HL-60 (cell line): ENCODE results near the gene GPR32.

Source experiments
- CTCF ChIP-seq: IDR thresholded peaks from one replicate; pipeline ENCODE4 v1.5.1; 2011; ENCODE audit warnings: low read length, control low read depth, inconsistent platforms; ENCODE audit not compliant: insufficient read depth
- GABPA ChIP-seq: IDR thresholded peaks from 2 replicates; pipeline ENCODE4 v1.6.1; 2012; ENCODE audit warnings: low read depth
- POLR2AphosphoS5 ChIP-seq: IDR thresholded peaks from 2 replicates; pipeline ENCODE4 v1.6.1; 2012; ENCODE audit warnings: low read depth
- REST ChIP-seq: IDR thresholded peaks from 2 replicates; pipeline ENCODE4 v1.6.1; 2012; ENCODE audit warnings: low read depth; ENCODE audit not compliant: insufficient replicate concordance
- SPI1 ChIP-seq: IDR thresholded peaks from 2 replicates; pipeline ENCODE4 v1.6.1; 2012; ENCODE audit warnings: low read depth, mild to moderate bottlenecking, borderline replicate concordance

GRCh38 chr19:50817941-50818858 lies 47.9 kb downstream of the GPR32 start:
- TF ChIP-seq CTCF: no peak
- TF ChIP-seq POLR2AphosphoS5: no peak
- TF ChIP-seq GABPA: no peak
- no peak for TF ChIP-seq REST
- TF ChIP-seq SPI1: no peak
